GM12865 (cell line): Measurements from ENCODE around the gene IKZF3.

ENCODE experiments used
- DNase-seq: peaks from one replicate; pipeline ENCODE4 v3.0.0; 2010; ENCODE audit warnings: low read depth
- H3K4me3 ChIP-seq: 2 replicates; pipeline ENCODE4 v1.5.1; 2011; ENCODE audit warnings: mild to moderate bottlenecking, low read depth, low read length, control low read depth
- TF ChIP-seq, protein P1 (sequence below): IDR thresholded peaks from 2 replicates; pipeline ENCODE4 v1.5.1; 2011; ENCODE audit warnings: low read length, control low read depth, low read depth, inconsistent platforms; ENCODE audit not compliant: insufficient read depth; ENCODE audit errors: missing control alignments

Gene IKZF3

GRCh38 chr17:39738568-39738901, 125.6 kb downstream of the IKZF3 start:
- TF ChIP-seq, protein P1, sequence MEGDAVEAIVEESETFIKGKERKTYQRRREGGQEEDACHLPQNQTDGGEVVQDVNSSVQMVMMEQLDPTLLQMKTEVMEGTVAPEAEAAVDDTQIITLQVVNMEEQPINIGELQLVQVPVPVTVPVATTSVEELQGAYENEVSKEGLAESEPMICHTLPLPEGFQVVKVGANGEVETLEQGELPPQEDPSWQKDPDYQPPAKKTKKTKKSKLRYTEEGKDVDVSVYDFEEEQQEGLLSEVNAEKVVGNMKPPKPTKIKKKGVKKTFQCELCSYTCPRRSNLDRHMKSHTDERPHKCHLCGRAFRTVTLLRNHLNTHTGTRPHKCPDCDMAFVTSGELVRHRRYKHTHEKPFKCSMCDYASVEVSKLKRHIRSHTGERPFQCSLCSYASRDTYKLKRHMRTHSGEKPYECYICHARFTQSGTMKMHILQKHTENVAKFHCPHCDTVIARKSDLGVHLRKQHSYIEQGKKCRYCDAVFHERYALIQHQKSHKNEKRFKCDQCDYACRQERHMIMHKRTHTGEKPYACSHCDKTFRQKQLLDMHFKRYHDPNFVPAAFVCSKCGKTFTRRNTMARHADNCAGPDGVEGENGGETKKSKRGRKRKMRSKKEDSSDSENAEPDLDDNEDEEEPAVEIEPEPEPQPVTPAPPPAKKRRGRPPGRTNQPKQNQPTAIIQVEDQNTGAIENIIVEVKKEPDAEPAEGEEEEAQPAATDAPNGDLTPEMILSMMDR: no peak
- no peak overlapping the region for H3K4me3 ChIP-seq
- no peak for DNase-seq

DNA sequence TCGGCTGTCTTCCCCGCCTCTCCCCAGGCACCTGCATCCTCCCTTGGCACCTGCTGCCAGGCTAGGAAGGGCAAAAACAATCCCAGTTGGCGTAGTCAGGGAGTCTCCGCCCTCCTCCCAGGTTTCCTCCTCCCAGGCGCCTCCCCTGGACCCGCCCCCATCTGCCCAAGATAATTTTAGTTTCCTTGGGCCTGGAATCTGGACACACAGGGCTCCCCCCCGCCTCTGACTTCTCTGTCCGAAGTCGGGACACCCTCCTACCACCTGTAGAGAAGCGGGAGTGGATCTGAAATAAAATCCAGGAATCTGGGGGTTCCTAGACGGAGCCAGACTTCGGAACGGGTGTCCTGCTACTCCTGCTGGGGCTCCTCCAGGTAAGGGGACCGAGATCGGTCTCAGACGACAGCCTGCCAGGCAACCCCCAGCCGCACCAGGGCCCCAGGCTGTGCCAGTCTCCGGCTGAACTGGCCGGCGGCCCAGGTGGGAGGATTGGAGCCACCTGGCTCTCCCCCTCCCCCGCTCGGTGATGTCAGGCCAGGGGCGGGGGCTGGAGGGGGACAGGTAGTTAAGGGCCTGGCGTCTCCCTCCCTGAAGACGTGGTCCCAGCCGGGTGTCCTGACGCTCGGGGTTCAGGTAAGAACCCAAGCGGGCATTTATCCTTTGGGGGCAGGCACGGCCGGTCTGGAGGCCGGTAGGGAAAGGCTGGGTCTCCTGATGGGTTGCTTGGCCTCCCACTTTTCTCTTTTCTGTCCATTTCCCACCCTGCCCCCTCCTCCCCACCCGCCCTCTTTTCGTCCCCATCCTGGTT, 126.1 kb downstream of the IKZF3 start, which contains the start of gene GRB7:
Gene GRB7 (plus strand): TSS at position 179 of the 808 bp plus-strand sequence. CDS start 4,364 bp downstream, outside the sequence.
- TF ChIP-seq, protein P1: no peak
- no peak within 1 kb of the TSS for H3K4me3 ChIP-seq
- DNase-seq: no peak

GRCh38 chr17:39737206-39737759, 126.8 kb downstream of the IKZF3 start:
- TF ChIP-seq, protein P1: no peak
- no peak overlapping the region for H3K4me3 ChIP-seq
- no peak for DNase-seq

GRCh38 chr17:39736319-39737165, 127.6 kb downstream of the IKZF3 start:
- DNase-seq: no peak
- no peak overlapping the region for H3K4me3 ChIP-seq
- TF ChIP-seq, protein P1: no peak

DNA sequence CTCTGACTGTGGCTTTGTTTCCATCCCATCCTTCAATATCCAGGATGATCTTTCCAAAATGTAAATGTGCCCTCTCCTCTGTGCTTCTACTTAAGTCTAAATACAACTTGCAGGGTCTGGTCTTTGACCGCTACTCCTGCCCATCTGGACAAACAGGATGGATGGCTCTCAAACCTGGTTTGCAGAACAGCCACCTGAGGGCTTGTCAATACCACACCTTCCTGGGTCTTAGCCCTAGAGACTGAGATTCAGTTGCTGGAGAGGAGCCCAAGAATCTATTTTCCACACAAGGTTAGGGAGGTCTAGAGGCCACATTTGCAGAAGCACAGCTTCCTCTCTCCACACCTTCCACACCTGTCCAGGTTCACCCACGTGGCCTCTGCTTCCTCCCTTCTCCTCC, 128.2 kb downstream of the IKZF3 start:
- no peak for DNase-seq
- H3K4me3 ChIP-seq: no peak overlapping the region
- TF ChIP-seq, protein P1: no peak

GRCh38 chr17:39732586-39732985, 131.5 kb downstream of the IKZF3 start:
- DNase-seq: no peak
- H3K4me3 ChIP-seq: no peak overlapping the region
- TF ChIP-seq, protein P1: no peak
